ENCODE measurements around the gene TLR7.

TLR7 gene

GRCh38 chrX:12891915-12892506, 25.1 kb downstream of the TLR7 start:
- DNase-seq: no peak

GRCh38 chrX:12892716-12893115, 25.8 kb downstream of the TLR7 start:
- no peak for DNase-seq

DNA sequence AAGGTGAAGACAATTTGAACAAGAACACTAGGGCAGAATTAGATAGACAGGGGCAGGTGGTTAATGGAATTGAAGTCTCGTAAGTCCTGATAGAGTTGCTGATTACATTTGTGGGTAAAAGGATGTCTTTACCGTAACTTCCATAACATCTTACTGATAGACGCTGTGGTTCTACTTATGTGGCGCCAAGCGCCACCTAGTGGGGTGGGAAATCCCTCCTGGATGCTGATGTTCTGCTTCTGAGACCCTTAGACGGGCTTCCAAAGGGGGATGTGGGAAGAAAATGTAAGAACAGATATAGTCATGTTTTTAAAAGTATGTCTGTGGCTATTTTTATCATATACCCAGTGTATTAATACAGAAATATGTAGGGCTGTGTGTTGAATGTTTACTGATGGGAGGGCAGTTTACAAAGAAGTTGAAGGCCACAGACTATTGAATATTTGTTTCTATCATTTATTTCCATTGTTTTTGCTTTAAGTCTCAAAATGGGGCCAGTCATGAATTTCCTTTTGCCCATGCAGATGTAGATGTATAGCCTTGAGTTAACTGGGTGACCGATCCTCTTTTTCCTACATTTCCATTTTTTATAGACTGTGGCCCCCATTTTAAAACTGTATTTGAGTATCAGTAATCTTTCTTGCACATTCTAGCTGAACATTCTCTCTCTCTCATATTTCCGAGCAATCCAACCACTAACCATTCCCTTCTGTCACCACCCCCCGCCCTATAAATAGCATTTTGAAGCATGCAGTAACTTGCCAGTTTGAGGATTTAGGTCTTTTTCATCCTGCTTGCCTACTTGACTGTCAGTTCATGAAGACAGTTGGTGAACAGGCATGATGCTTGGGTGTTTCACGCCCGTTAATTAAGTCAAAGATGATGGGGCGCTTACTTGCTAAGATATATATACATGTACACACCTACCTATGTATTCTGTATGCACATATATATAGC, 27.5 kb downstream of the TLR7 start:
- DNase-seq: peak; percentile 12

- DNase-seq: no peak
Measured at GRCh38 chrX:12895866-12896265, 29.0 kb downstream of the TLR7 start.

DNA sequence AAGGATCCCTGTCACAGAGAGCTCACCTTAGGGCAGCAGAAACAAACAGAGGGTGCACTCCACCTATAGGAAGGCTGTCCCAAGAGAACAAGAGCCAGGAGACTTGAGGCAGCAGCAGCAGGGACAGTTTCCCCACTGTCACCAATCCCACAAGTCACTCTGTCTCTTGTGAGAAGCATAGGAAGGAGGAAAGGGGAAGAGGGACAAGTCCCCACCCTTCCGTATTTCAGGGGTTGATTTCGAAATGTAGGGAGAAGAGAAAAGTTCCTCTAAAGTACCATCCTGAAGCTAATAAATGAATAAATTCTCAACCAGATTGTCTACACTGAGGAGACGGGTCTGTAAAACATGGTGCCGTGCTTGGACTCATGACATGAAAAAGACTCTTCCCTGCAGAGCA, 30.1 kb downstream of the TLR7 start:
- no peak for DNase-seq

DNA sequence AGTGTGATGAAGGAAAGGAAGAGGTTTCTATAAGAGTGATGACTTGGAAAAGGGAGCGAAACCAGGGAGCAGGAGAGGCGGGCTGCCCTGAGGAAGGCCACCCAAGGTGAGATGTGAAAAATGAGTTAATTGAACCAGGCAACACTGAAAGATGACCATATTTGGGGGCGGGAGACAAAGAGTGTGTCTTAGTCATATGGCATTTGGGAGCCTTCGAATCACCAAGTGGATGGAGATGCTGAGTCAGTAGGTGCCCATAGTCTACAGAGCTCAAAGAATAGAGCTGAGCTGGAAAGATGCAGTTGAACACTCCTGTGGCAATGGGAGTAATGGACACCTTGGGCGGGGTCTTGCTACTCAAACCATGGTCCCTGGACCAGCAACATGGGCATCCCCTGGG, 31.2 kb downstream of the TLR7 start:
- no peak for DNase-seq

- no peak for DNase-seq
Measured at GRCh38 chrX:12899506-12899905, 32.6 kb downstream of the TLR7 start.

DNA sequence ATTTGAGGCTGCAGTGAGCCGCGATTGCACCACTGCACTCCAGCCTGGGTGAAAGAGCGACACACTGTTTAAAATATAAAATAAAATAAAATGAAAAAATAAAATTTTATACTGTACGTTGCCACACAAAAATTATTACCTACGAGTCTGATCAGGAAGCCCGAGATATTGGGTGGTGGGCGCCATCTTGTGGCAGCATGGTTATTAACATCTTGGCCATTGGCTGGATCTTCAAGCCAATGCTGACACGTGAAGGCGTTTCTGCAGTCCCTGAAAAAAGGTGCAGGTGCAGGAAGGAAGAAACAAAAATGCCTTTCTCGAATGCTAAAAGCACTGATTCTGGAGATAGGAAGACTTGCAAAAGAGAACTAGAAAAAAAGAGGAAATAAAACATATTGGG, 34.6 kb downstream of the TLR7 start:
- DNase-seq: peak; percentile 42

DNA sequence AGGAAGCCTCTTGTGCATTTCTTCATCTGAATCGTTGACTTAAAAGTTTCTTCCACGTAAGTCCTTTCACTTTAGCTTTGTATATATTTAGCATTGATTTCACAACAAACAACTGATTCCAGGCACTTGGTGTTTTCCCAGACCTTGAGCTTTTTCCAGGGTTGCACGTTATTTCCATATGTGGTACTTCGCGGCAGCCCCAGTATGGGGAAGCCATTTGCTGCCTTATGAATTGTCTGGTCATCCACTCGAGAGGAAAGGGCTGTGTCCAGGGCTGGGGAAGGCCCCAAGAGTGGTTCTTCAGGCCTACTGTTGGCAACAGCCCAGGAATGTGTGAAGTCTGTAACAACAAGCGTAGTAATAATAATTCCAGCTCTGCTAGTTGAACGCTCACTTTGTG, 36.8 kb downstream of the TLR7 start:
- no peak for DNase-seq

GRCh38 chrX:12906046-12906761, 39.3 kb downstream of the TLR7 start, which contains the start of gene TLR8:
TLR8 (plus strand) TSS chrX:12906620; CDS start chrX:12906707, 87 bp downstream.
- DNase-seq: no peak

DNA sequence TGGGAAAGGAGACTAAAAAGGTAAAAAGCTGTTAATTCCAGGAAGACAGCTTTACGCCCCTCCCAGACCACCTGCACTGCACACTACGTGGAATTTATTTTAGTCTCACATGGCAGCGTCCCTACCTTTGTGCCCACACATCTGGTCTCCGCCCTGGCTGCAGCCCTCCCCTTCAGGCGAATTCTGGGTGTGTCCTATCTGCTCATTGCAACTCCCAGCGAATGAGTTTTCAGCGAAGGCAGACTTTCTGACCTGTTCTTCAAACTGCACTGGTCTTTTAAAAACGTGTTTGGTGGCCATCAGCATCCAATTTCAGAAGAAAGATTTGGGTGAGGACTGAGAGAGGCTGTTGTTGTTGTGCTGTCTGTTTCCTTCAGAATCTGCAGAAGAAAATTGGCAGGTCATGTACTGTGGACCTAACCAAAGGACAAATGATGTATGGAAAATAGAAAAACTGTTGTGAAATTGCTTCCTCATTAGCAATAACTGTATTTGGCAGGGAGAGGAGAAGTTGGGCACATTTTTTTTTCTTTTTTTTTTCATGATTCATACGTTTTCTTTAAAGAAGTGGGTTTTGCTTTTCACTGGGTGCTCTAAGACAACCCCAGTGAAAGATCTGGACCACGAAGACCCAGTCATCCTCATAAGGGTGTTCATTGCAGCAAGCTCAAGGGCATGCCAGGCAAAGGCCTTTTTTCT, 43.7 kb downstream of the TLR7 start:
- DNase-seq: no peak

DNA sequence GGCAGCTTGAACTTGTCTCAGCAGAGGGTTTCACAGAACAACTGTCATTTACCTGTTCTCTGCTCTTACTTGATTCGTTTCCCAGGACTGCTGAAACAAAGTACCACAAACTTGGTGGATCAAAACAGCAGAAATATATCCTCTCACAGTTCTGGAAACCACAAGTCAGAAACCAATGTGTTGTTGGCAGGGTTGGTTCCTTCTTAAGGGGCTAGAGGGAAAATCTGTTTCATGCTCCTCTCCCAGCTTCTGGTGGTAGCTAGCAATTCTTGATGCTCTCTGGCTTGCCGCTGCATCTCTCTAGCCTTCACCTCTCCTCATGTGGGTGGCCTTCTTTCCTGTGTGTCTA, 44.2 kb downstream of the TLR7 start:
- no peak for DNase-seq

- DNase-seq: no peak
Measured at GRCh38 chrX:12912791-12913482, 46.1 kb downstream of the TLR7 start.

DNA sequence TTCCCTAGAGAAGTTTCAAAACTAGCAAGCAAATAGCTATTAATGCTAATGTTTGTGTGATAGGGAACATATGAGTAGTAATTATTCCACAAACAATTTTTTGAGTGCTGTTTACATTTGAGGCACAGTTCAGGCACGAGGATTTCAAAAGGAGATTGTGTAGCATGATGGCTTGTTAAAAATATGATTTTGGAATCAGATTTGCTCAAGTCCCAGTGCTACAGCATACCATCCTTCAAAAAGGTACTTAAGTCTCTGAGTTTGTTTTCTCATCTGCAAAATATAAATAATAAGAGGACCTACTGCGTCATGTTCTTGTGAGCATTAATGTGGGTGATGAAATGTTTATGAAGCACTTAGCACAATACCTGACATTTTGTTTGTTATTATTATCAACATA, 50.9 kb downstream of the TLR7 start:
- no peak for DNase-seq

DNA sequence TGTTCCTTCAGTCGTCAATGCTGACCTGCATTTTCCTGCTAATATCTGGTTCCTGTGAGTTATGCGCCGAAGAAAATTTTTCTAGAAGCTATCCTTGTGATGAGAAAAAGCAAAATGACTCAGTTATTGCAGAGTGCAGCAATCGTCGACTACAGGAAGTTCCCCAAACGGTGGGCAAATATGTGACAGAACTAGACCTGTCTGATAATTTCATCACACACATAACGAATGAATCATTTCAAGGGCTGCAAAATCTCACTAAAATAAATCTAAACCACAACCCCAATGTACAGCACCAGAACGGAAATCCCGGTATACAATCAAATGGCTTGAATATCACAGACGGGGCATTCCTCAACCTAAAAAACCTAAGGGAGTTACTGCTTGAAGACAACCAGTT, 52.2 kb downstream of the TLR7 start:
- DNase-seq: no peak

GRCh38 chrX:12919620-12920019, 52.7 kb downstream of the TLR7 start:
- DNase-seq: no peak

DNA sequence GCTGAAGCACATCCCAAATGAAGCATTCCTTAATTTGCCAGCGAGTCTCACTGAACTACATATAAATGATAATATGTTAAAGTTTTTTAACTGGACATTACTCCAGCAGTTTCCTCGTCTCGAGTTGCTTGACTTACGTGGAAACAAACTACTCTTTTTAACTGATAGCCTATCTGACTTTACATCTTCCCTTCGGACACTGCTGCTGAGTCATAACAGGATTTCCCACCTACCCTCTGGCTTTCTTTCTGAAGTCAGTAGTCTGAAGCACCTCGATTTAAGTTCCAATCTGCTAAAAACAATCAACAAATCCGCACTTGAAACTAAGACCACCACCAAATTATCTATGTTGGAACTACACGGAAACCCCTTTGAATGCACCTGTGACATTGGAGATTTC, 54.1 kb downstream of the TLR7 start:
- no peak for DNase-seq

DNA sequence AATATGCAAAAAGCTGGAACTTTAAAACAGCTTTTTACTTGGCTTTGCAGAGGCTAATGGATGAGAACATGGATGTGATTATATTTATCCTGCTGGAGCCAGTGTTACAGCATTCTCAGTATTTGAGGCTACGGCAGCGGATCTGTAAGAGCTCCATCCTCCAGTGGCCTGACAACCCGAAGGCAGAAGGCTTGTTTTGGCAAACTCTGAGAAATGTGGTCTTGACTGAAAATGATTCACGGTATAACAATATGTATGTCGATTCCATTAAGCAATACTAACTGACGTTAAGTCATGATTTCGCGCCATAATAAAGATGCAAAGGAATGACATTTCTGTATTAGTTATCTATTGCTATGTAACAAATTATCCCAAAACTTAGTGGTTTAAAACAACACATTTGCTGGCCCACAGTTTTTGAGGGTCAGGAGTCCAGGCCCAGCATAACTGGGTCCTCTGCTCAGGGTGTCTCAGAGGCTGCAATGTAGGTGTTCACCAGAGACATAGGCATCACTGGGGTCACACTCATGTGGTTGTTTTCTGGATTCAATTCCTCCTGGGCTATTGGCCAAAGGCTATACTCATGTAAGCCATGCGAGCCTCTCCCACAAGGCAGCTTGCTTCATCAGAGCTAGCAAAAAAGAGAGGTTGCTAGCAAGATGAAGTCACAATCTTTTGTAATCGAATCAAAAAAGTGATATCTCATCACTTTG, 55.2 kb downstream of the TLR7 start:
- DNase-seq: no peak

DNA sequence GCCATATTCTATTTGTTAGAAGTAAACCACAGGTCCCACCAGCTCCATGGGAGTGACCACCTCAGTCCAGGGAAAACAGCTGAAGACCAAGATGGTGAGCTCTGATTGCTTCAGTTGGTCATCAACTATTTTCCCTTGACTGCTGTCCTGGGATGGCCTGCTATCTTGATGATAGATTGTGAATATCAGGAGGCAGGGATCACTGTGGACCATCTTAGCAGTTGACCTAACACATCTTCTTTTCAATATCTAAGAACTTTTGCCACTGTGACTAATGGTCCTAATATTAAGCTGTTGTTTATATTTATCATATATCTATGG, 55.7 kb downstream of the TLR7 start:
- DNase-seq: no peak

- no peak for DNase-seq
Measured at GRCh38 chrX:12929701-12930100, 62.8 kb downstream of the TLR7 start.

GRCh38 chrX:12930150-12930549, 63.3 kb downstream of the TLR7 start:
- DNase-seq: no peak

- DNase-seq: no peak
Measured at GRCh38 chrX:12932244-12932643, 65.4 kb downstream of the TLR7 start.

Data from central memory CD4-positive, alpha-beta T cell (primary cell).